ENCODE data around the gene ASCC1. TPM values are rescaled to one million over a fixed set of nuclear protein-coding genes. Genes with fewer than 3 reads are reported as not detected.

Gene ASCC1
- total and polyA plus RNA-seq, 2 donors (not counting 1 experiment from before 2014, with no cell fraction given): 17.9 to 28.1 TPM

DNA sequence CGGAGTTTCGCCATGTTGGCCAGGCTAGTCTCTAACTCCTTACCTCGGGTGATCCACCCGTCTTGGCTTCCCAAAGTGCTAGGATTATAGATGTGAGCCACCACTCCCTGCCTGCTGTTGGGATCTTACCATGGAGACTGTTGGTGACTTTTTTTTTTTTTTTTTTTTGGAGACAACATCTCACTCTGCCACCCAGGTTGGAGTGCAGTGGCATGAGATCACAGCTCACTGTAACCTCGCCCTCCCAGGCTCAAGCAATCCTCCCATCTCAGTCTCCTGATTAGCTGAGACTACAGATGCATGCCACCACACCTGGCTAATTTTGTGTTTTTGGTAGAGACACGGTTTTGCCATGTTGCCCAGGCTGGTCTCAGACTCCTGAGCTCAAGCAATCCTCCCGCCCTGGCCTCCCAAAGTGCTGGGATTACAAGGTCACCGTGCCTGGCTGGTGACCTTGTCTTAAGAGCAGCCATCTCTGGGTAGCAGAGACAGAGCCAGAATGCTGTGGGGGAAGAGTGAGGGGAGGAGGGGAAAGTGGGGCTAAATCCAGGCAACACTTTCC, 25.7 kb upstream of the ASCC1 start:
- H4K20me1 ChIP-seq (ENCODE audit: control insufficient read depth, insufficient read depth, low read length, poor library complexity, severe bottlenecking): no peaks in the 10 kb centered on the region
- TF ChIP-seq, protein P1, sequence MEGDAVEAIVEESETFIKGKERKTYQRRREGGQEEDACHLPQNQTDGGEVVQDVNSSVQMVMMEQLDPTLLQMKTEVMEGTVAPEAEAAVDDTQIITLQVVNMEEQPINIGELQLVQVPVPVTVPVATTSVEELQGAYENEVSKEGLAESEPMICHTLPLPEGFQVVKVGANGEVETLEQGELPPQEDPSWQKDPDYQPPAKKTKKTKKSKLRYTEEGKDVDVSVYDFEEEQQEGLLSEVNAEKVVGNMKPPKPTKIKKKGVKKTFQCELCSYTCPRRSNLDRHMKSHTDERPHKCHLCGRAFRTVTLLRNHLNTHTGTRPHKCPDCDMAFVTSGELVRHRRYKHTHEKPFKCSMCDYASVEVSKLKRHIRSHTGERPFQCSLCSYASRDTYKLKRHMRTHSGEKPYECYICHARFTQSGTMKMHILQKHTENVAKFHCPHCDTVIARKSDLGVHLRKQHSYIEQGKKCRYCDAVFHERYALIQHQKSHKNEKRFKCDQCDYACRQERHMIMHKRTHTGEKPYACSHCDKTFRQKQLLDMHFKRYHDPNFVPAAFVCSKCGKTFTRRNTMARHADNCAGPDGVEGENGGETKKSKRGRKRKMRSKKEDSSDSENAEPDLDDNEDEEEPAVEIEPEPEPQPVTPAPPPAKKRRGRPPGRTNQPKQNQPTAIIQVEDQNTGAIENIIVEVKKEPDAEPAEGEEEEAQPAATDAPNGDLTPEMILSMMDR (IDR thresholded peaks at IDR 0.05): no peak
- no peak for TF ChIP-seq EZH2 (IDR thresholded peaks at IDR 0.05; ENCODE audit: borderline replicate concordance, insufficient read depth, low read depth, low read length, poor library complexity, severe bottlenecking)
- H3K27ac Mint-ChIP-seq: no peak overlapping the region
- no peak overlapping the region for H3K9ac ChIP-seq (ENCODE audit: low read length)
- H3K9me3 Mint-ChIP-seq (ENCODE audit: insufficient read depth): no peaks in the 10 kb centered on the region
- no peak overlapping the region for H3K27ac ChIP-seq (ENCODE audit: low read length in 2 of 2)
- H3K4me2 ChIP-seq (replicated peaks; ENCODE audit: low read depth, low read length, poor library complexity, severe bottlenecking): no peak overlapping the region
- peaks cover 13% of the 10 kb centered on the region for H3K79me2 ChIP-seq (ENCODE audit: control insufficient read depth, insufficient read depth, low read length)
- DNase-seq (no peak), ATAC-seq (ENCODE audit: low read depth) (no peak)
- H3K4me3 Mint-ChIP-seq: no peak overlapping the region
- H3K36me3 ChIP-seq (replicated peaks in 1 of 2; ENCODE audit: control extremely low read depth in 1 of 2, control insufficient read depth in 1 of 2, extremely low read depth in 1 of 2, insufficient read depth in 2 of 2, low read length in 1 of 2): peaks cover 0 to 3% of the 10 kb centered on the region in 2 experiments
- intact Hi-C loops (cut with micrococcal nuclease): no loop called here
- H2AFZ ChIP-seq (ENCODE audit: insufficient read depth, low read depth, low read length, poor library complexity, severe bottlenecking): no peak overlapping the region
- H3K27me3 Mint-ChIP-seq: no peaks in the 10 kb centered on the region
- WGBS (ENCODE audit: insufficient coverage): 95% methylated on average over 8 of the region's 8 CpGs
- H3K9me3 ChIP-seq (ENCODE audit: control extremely low read depth in 1 of 3, control insufficient read depth in 2 of 3, insufficient read depth in 1 of 3, low read length in 2 of 3): no peaks in the 10 kb centered on the region
- peaks cover 38 to 54% of the 10 kb centered on the region in 2 donors for H3K4me1 ChIP-seq (ENCODE audit: control insufficient read depth in 2 of 2, insufficient read depth in 2 of 2, low read length in 2 of 2)
- POLR2A ChIA-PET: interaction anchor here (0.7 to 0.8 kb wide), 5 partner anchors 13 to 405 kb away, joined by 3 to 10 read pairs (median 7); no protein-coding TSS in a partner anchor
- H3K4me1 Mint-ChIP-seq: peaks cover 58% of the 10 kb centered on the region
- H3K27me3 ChIP-seq (replicated peaks in 1 of 4; ENCODE audit: control extremely low read depth in 1 of 4, control insufficient read depth in 3 of 4, insufficient read depth in 4 of 4, low read length in 3 of 4): no peaks in the 10 kb centered on the region
- CTCF ChIA-PET: interaction anchor here (0.6 to 3.0 kb wide), 5 partner anchors 95 to 193 kb away, joined by 3 to 16 read pairs (median 3); no protein-coding TSS in a partner anchor
- H3K4me3 ChIP-seq (ENCODE audit: control extremely low read depth in 1 of 5, extremely low read depth in 1 of 5, insufficient read depth in 1 of 5, low read depth in 2 of 5, low read length in 4 of 5): no peak overlapping the region

GRCh38 chr10:72240371-72240770, 24.3 kb upstream of the ASCC1 start:
- ChIA-PET CTCF (interaction anchor here (0.7 to 1.2 kb wide), 4 partner anchors 18 to 427 kb away, joined by 3 to 4 read pairs (median 3); no protein-coding TSS in a partner anchor), POLR2A (interaction anchor here (0.7 kb wide), 4 partner anchors 17 to 1020 kb away, joined by 3 to 4 read pairs (median 4); no protein-coding TSS in a partner anchor)
- TF ChIP-seq, protein P1 (IDR thresholded peaks at IDR 0.05): no peak
- TF ChIP-seq EZH2 (IDR thresholded peaks at IDR 0.05; ENCODE audit: borderline replicate concordance, insufficient read depth, low read depth, low read length, poor library complexity, severe bottlenecking): no peak
- ATAC-seq (ENCODE audit: low read depth) (no peak), DNase-seq (no peak)
- Histone ChIP-seq H3K27me3 (replicated peaks in 1 of 4; ENCODE audit: control extremely low read depth in 1 of 4, control insufficient read depth in 3 of 4, insufficient read depth in 4 of 4, low read length in 3 of 4) (no peaks in the 10 kb centered on the region), H3K36me3 (replicated peaks in 1 of 2; ENCODE audit: control extremely low read depth in 1 of 2, control insufficient read depth in 1 of 2, extremely low read depth in 1 of 2, insufficient read depth in 2 of 2, low read length in 1 of 2) (peaks cover 2 to 14% of the 10 kb centered on the region in 2 experiments), H3K79me2 (ENCODE audit: control insufficient read depth, insufficient read depth, low read length) (peaks cover 8% of the 10 kb centered on the region), H4K20me1 (ENCODE audit: control insufficient read depth, insufficient read depth, low read length, poor library complexity, severe bottlenecking) (no peaks in the 10 kb centered on the region), H3K4me1 (ENCODE audit: control insufficient read depth in 2 of 2, insufficient read depth in 2 of 2, low read length in 2 of 2) (peaks cover 26 to 40% of the 10 kb centered on the region in 2 donors), H3K9me3 (ENCODE audit: control extremely low read depth in 1 of 3, control insufficient read depth in 2 of 3, insufficient read depth in 1 of 3, low read length in 2 of 3) (no peaks in the 10 kb centered on the region), H3K27ac (ENCODE audit: low read length in 2 of 2) (no peak overlapping the region), H2AFZ (ENCODE audit: insufficient read depth, low read depth, low read length, poor library complexity, severe bottlenecking) (no peak overlapping the region), H3K4me2 (replicated peaks; ENCODE audit: low read depth, low read length, poor library complexity, severe bottlenecking) (no peak overlapping the region), H3K9ac (ENCODE audit: low read length) (no peak overlapping the region), H3K4me3 (ENCODE audit: control extremely low read depth in 1 of 5, extremely low read depth in 1 of 5, insufficient read depth in 1 of 5, low read depth in 2 of 5, low read length in 4 of 5) (no peak overlapping the region)
- no peak overlapping the region for H3K4me3 Mint-ChIP-seq
- H3K4me1 Mint-ChIP-seq: peaks cover 46% of the 10 kb centered on the region
- no CpG with 5 or more reads among the region's 7 CpGs for WGBS (ENCODE audit: insufficient coverage)
- no peak overlapping the region for H3K27ac Mint-ChIP-seq
- H3K27me3 Mint-ChIP-seq: no peaks in the 10 kb centered on the region
- intact Hi-C loops (cut with micrococcal nuclease): no loop called here
- H3K9me3 Mint-ChIP-seq (ENCODE audit: insufficient read depth): no peaks in the 10 kb centered on the region
